Muscle layer of colon (tissue), 2 donors: Measurements from ENCODE around the gene SCFD2.
"Not testable (repeated sequence)": the region's sequence is repeated elsewhere in the genome, so short reads cannot be mapped to it uniquely, and the experiment has no call there.

Experiments
- H3K27ac ChIP-seq: one replicate; pipeline ENCODE4 v1.7.0; 2013; ENCODE audit warnings: low read depth, mild to moderate bottlenecking, low read length, moderate library complexity
- H3K27me3 ChIP-seq, 2 donors: one replicate each; pipeline ENCODE4 v1.7.0; 2013; ENCODE audit warnings: low read length in 2 of 2, mild to moderate bottlenecking in 2 of 2; ENCODE audit not compliant: insufficient read depth in 2 of 2, control insufficient read depth in 1 of 2
- H3K36me3 ChIP-seq: one replicate; pipeline ENCODE4 v1.7.0; 2013; ENCODE audit warnings: mild to moderate bottlenecking, low read length; ENCODE audit not compliant: insufficient read depth
- H3K4me1 ChIP-seq: one replicate; pipeline ENCODE4 v1.7.0; 2013; ENCODE audit warnings: mild to moderate bottlenecking, low read length; ENCODE audit not compliant: insufficient read depth
- H3K4me3 ChIP-seq, 2 donors: one replicate each; pipeline ENCODE4 v1.7.0; 2013; ENCODE audit warnings: low read length in 2 of 2, low read depth in 1 of 2, mild to moderate bottlenecking in 1 of 2, moderate library complexity in 1 of 2
- H3K9ac ChIP-seq: one replicate; pipeline ENCODE4 v1.7.0; 2013; ENCODE audit warnings: low read length
- H3K9me3 ChIP-seq: one replicate; pipeline ENCODE4 v1.7.0; 2013; ENCODE audit warnings: mild to moderate bottlenecking, low read length
- donor health status: abdominal sarcoma.
- donor health status: Adenocarcinoma of cecum.

SCFD2 gene

DNA sequence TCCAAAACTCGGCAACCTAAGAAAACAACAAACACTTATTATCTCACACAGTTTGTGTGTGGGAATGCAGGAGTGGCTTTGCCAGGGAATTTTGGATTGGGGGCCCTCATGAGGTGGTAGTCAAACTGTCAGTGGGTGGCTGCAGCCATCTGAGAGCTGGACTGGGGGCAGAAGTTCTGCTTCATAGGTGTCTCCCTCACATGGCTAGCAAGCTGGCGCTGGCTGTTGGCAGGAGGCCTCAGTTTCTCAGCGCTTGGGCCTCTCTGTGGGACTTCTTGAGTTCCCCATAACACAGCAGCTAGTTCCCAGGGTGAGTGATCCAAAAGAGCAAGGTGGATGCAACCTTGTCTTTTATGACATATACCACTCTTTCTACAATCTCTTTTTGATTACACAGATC is 529.7 kb downstream of the SCFD2 start:
- Histone ChIP-seq H3K9me3 (no peaks in the 10 kb centered on the region), H3K4me3 (no peak overlapping the region), H3K27ac (no peak overlapping the region)

GRCh38 chr4:52834641-52835456 is 531.0 kb downstream of the SCFD2 start:
- not testable (repeated sequence) for H3K27me3 ChIP-seq, H3K4me3 ChIP-seq, H3K9ac ChIP-seq, H3K9me3 ChIP-seq, H3K4me1 ChIP-seq, H3K27ac ChIP-seq, H3K36me3 ChIP-seq

More for the DNA sequence above, 529.7 kb downstream of the SCFD2 start:
- Histone ChIP-seq H3K9ac (no peak overlapping the region), H3K4me1 (no peaks in the 10 kb centered on the region), H3K27me3 (no peaks in the 10 kb centered on the region), H3K36me3 (no peaks in the 10 kb centered on the region)

- no peaks in the 10 kb centered on the region for H3K9me3 ChIP-seq
These were observed 531.8 kb downstream of the SCFD2 start for GRCh38 chr4:52833941-52834525.

DNA sequence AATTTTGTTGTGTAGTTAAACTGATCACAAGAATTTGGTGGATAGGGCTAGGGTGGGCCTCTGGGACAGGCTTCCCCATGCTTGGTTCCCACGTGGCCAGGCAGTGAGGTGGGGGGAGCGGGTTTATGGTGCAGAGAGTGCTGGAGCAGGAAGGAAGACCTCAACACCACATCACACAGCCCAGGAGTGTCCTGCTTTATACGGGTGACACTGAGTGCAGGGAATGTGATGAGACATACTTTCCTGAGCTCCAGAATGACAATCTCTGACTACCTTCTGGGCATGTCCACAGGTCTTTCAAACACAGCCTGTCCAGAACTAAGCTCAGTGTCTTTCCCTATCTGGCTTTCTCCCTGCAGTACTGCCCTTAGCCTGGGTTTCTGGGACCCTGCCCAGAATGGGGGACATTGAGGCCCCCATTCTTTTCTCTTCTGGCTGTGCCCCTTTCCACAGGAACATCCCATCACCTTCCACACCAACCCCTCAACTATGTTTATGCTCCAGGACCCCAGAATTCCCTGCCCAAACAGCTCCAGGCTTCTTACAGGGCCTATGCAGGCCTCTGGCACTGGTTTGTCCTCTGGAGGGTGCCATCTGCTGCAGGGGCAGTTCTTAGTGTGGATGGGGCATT is 540.3 kb downstream of the SCFD2 start:
- Histone ChIP-seq H3K4me3 (no peak overlapping the region), H3K9ac (no peak overlapping the region), H3K9me3 (no peaks in the 10 kb centered on the region), H3K27me3 (no peaks in the 10 kb centered on the region), H3K36me3 (no peaks in the 10 kb centered on the region), H3K27ac (no peak overlapping the region), H3K4me1 (peaks cover 13% of the 10 kb centered on the region)

More at GRCh38 chr4:52833941-52834525, 531.8 kb downstream of the SCFD2 start:
- Histone ChIP-seq H3K27ac (no peak overlapping the region), H3K27me3 (no peaks in the 10 kb centered on the region), H3K4me1 (no peaks in the 10 kb centered on the region), H3K4me3 (no peak overlapping the region), H3K9ac (no peak overlapping the region), H3K36me3 (no peaks in the 10 kb centered on the region)

- H3K36me3 ChIP-seq = no peaks in the 10 kb centered on the region
- H3K9ac ChIP-seq = no peak overlapping the region
- peaks cover 13% of the 10 kb centered on the region for H3K4me1 ChIP-seq
- H3K4me3 ChIP-seq = no peak overlapping the region
- no peaks in the 10 kb centered on the region for H3K9me3 ChIP-seq
- H3K27ac ChIP-seq = no peak overlapping the region
- no peaks in the 10 kb centered on the region for H3K27me3 ChIP-seq
These were observed 541.0 kb downstream of the SCFD2 start for GRCh38 chr4:52824603-52825459.

- Histone ChIP-seq H3K4me1 (peaks cover 13% of the 10 kb centered on the region), H3K4me3 (no peak overlapping the region), H3K9ac (no peak overlapping the region), H3K27ac (no peak overlapping the region), H3K9me3 (no peaks in the 10 kb centered on the region), H3K27me3 (no peaks in the 10 kb centered on the region), H3K36me3 (no peaks in the 10 kb centered on the region)
These were observed 541.6 kb downstream of the SCFD2 start for GRCh38 chr4:52824270-52824602.

DNA sequence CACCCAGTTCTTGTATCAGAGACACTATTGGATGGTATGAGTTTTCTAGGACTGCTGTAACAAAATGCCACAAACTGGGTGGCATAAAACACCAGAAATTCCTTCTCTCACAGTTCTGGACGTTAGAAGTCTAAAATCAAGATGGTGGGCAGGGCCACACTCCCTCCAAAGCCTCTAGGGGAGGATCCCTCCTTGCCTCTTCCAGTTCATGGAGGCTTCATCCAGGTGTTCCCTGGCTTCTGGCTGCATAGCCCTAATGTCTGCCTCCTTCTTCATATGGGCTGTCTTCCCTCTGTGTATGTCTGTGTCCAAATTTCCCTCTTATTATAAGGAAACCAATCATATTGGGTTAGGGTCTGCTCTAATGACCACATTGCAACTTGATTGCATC is 542.2 kb downstream of the SCFD2 start:
- Histone ChIP-seq H3K9ac (no peak overlapping the region), H3K4me3 (no peak overlapping the region), H3K27me3 (no peaks in the 10 kb centered on the region), H3K36me3 (no peaks in the 10 kb centered on the region), H3K27ac (no peak overlapping the region), H3K9me3 (no peaks in the 10 kb centered on the region), H3K4me1 (peaks cover 13% of the 10 kb centered on the region)
